ENCODE measurements around the gene MTMR6. TPM values are rescaled to one million over a fixed set of nuclear protein-coding genes. Genes with fewer than 3 reads are reported as not detected.

Gene MTMR6
- total RNA-seq, 2 donors from 2014 or later = 11.0 to 16.3 TPM

DNA sequence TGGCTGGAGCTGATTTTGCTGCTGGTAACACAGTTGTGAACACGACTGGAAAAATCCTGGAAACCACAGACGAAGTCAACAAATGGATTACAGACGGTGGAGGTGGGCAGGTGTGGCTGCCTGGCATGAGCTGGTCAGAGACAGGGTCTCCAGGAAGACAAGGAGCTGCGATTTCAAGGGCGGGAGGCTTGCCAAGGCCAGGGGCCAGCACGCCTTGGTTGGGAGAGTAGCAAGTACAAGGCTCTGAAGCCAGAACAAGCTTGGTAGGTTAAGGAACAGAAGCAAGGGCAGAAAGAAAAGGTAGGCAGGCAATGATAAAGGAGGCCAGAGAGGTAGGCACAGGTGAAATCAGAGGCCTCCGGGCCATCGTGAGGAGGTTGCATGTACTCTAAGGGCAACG, 64.5 kb downstream of the MTMR6 start:
- H3K4me3 ChIP-seq = no peak overlapping the region
- H3K36me3 ChIP-seq = no peaks in the 10 kb centered on the region
- no peaks in the 10 kb centered on the region for H3K4me1 ChIP-seq
- no peaks in the 10 kb centered on the region for H3K27me3 ChIP-seq
- TF ChIP-seq, protein P1, sequence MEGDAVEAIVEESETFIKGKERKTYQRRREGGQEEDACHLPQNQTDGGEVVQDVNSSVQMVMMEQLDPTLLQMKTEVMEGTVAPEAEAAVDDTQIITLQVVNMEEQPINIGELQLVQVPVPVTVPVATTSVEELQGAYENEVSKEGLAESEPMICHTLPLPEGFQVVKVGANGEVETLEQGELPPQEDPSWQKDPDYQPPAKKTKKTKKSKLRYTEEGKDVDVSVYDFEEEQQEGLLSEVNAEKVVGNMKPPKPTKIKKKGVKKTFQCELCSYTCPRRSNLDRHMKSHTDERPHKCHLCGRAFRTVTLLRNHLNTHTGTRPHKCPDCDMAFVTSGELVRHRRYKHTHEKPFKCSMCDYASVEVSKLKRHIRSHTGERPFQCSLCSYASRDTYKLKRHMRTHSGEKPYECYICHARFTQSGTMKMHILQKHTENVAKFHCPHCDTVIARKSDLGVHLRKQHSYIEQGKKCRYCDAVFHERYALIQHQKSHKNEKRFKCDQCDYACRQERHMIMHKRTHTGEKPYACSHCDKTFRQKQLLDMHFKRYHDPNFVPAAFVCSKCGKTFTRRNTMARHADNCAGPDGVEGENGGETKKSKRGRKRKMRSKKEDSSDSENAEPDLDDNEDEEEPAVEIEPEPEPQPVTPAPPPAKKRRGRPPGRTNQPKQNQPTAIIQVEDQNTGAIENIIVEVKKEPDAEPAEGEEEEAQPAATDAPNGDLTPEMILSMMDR (IDR thresholded peaks at IDR 0.05) = no peak
- intact Hi-C loops (cut with DNase I) = no loop called here
- DNase-seq = no peak
- no peak overlapping the region for H3K27ac ChIP-seq
- H3K9me3 ChIP-seq = no peaks in the 10 kb centered on the region
- H3K9ac ChIP-seq (ENCODE audit: low read depth in 2 of 2, low read length in 2 of 2) = no peak overlapping the region

DNA sequence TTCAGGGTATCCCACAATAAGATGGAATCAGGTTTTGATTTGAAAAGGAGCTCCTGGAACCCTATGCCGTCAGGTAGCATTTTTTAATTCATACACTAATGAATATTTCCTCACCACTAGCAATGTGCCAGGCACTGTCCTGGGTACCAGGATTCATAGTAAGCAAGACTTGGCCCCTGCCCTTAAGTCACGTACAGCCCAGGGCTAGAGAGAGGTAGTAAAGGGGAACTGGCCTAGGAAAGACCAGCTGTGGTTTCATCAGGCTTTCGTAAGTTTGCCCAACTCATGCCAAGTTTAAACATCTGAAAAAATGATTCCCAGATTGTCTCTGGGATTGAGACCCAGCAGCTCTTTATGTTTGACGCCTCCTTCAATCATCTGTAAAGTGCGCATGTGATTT, 69.3 kb downstream of the MTMR6 start:
- Histone ChIP-seq H3K36me3 (no peaks in the 10 kb centered on the region), H3K4me1 (no peaks in the 10 kb centered on the region), H3K4me3 (no peak overlapping the region), H3K27ac (no peak overlapping the region), H3K27me3 (no peaks in the 10 kb centered on the region), H3K9ac (ENCODE audit: low read depth in 2 of 2, low read length in 2 of 2) (no peak overlapping the region), H3K9me3 (no peaks in the 10 kb centered on the region)
- TF ChIP-seq, protein P1 (IDR thresholded peaks at IDR 0.05) = no peak
- no peak for DNase-seq
- intact Hi-C loops (cut with DNase I) = no loop called here

DNA sequence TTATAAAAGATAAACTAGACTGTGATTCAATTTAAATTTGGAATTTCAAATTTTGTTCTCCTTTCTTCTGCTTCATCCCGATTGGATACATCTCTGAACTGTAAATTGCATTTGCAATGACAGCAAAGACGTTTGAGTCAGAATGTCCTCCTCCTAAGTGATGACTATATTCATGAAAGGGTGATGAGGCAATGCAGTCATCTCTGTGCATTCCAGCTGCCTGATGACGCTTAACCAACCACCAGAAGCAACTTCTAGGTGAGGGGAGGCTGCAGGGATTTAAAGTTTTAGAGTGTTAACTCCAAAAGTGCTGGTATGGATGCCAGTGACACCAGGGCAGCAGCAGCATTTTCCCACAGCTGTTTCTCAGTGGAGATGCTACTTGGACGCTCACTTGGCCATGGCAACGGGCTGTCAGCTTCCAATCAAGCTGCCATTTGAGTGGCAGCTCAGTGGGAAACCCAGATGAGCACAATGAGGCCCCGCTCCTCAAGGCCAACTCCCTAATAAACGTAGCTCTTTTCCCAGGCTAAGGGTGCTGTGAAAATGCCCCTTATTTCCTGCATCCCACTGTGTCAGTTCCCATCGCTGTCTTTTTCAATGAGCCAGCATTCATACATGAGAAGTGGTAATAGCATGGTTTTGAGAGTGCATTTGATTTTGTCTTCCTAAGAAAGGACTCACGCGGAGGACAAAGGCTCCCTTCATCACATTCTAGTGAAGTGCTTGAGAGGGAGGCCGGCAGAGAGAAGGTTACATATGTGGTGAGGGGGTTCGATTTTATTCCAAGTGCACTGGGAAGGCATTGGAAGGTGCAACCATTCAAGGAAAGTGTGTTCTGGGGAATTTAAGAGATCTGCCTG, 70.0 kb downstream of the MTMR6 start:
- Histone ChIP-seq H3K9me3 (no peaks in the 10 kb centered on the region), H3K4me1 (no peaks in the 10 kb centered on the region), H3K27me3 (no peaks in the 10 kb centered on the region), H3K27ac (no peak overlapping the region), H3K36me3 (no peaks in the 10 kb centered on the region), H3K4me3 (no peak overlapping the region), H3K9ac (ENCODE audit: low read depth in 2 of 2, low read length in 2 of 2) (no peak overlapping the region)
- TF ChIP-seq, protein P1 (IDR thresholded peaks at IDR 0.05) = no peak
- intact Hi-C loops (cut with DNase I) = no loop called here
- DNase-seq = no peak

DNA sequence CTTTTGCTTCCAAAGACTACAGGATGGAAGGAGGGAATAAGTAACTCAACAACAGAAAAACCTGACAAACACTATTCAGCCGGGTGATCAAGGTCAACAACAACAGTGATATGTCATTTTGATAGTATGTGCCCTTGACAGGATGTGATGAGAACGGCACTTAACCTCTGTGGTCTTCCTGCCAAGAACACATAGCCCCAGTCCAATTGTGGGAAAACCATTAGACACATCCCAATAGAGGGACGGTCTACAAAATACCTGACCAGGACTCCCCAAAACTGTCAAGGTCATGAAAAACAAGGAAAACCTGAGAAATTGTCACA, 72.1 kb downstream of the MTMR6 start:
- no peak overlapping the region for H3K27ac ChIP-seq

DNA sequence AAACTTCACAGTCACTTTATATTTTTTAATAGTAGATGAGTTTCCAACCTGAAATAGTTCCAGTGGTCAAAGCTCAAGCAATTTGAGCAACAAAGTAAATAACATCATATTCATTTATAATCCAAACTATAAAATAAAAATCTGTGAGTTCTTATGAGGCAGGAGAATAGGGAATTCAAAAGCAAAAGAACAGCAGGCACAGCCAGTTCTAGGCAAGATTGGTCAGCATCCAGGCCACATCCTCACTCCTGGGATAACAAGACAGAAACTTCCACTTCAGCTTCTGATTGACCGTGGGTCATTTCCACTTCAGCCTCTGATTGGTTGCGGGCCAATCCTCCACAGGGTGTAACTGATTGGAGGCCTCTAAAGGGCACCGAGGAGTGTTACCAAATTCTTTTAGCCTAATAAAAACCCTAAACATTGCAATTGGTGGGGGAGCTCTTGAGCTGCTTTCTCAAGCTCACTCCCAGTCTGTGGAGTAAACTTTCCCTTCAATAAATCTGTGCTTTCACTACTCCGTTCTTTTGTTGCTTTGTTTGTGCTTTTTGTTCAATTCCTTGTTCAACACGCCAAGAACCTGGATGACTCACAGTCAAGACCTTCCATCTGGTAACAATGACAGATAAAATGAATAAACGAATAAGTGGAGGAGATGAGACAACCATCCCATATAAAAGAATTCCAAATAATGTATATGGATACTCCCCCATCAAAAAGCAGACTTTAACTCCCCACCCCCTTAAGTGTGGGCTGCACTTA, 72.6 kb downstream of the MTMR6 start:
- Histone ChIP-seq H3K9me3 (no peaks in the 10 kb centered on the region), H3K36me3 (no peaks in the 10 kb centered on the region), H3K9ac (ENCODE audit: low read depth in 2 of 2, low read length in 2 of 2) (no peak overlapping the region), H3K27ac (no peak overlapping the region), H3K4me1 (no peaks in the 10 kb centered on the region), H3K27me3 (no peaks in the 10 kb centered on the region), H3K4me3 (no peak overlapping the region)
- TF ChIP-seq, protein P1 (IDR thresholded peaks at IDR 0.05) = no peak
- DNase-seq = no peak
- intact Hi-C loops (cut with DNase I) = no loop called here

More for the DNA sequence above, 72.1 kb downstream of the MTMR6 start:
- DNase-seq = no peak
- H3K36me3 ChIP-seq = no peaks in the 10 kb centered on the region
- no peaks in the 10 kb centered on the region for H3K27me3 ChIP-seq
- H3K4me3 ChIP-seq = no peak overlapping the region
- no peaks in the 10 kb centered on the region for H3K9me3 ChIP-seq
- intact Hi-C loops (cut with DNase I) = no loop called here
- H3K9ac ChIP-seq (ENCODE audit: low read depth in 2 of 2, low read length in 2 of 2) = no peak overlapping the region
- TF ChIP-seq, protein P1 (IDR thresholded peaks at IDR 0.05) = no peak
- no peaks in the 10 kb centered on the region for H3K4me1 ChIP-seq
